Stimulated activated CD4-positive, alpha-beta T cell treated with anti-CD3 and anti-CD28 coated beads, Interleukin-2, amount 100 ng/mL, for 4 hours (primary cell): Measurements from ENCODE around the gene VEPH1.

Source experiments
- DNase-seq: peaks from one replicate; pipeline ENCODE4 v3.0.0-alpha.2; 2020; ENCODE audit warnings: low read depth

VEPH1 gene

GRCh38 chr3:157502916-157503595 is at the start of gene VEPH1:
VEPH1 (minus strand) TSS chr3:157503416; CDS start chr3:157495349, 8,067 bp downstream.
- DNase-seq, result no peak

- DNase-seq, result no peak
Measured at GRCh38 chr3:157551961-157552360, 48.7 kb upstream of the VEPH1 start.

- DNase-seq, result no peak
Measured at GRCh38 chr3:157549498-157549897, 46.3 kb upstream of the VEPH1 start.

GRCh38 chr3:157544501-157545130 is 41.4 kb upstream of the VEPH1 start:
- no peak for DNase-seq

GRCh38 chr3:157543501-157544035 is 40.4 kb upstream of the VEPH1 start:
- no peak for DNase-seq

GRCh38 chr3:157542711-157543500 is 39.7 kb upstream of the VEPH1 start:
- no peak for DNase-seq

- DNase-seq, result no peak
Measured at GRCh38 chr3:157541506-157542236, 38.5 kb upstream of the VEPH1 start.

- DNase-seq, result no peak
Measured at GRCh38 chr3:157540656-157541055, 37.4 kb upstream of the VEPH1 start.

GRCh38 chr3:157535667-157536066 is 32.5 kb upstream of the VEPH1 start:
- no peak for DNase-seq

- no peak for DNase-seq
Measured at GRCh38 chr3:157534725-157535161, 31.5 kb upstream of the VEPH1 start.

GRCh38 chr3:157533298-157534070 is 30.3 kb upstream of the VEPH1 start:
- no peak for DNase-seq

GRCh38 chr3:157532529-157533297 is 29.5 kb upstream of the VEPH1 start:
- DNase-seq, result no peak

- DNase-seq, result no peak
Measured at GRCh38 chr3:157531771-157532170, 28.6 kb upstream of the VEPH1 start.

- DNase-seq, result no peak
Measured at GRCh38 chr3:157531301-157531660, 28.1 kb upstream of the VEPH1 start.

- no peak for DNase-seq
Measured at GRCh38 chr3:157530637-157531300, 27.6 kb upstream of the VEPH1 start.

GRCh38 chr3:157529751-157530150 is 26.5 kb upstream of the VEPH1 start:
- no peak for DNase-seq

- no peak for DNase-seq
Measured at GRCh38 chr3:157529085-157529484, 25.9 kb upstream of the VEPH1 start.

GRCh38 chr3:157527131-157527881 is 24.1 kb upstream of the VEPH1 start:
- no peak for DNase-seq

- no peak for DNase-seq
Measured at GRCh38 chr3:157526036-157526435, 22.8 kb upstream of the VEPH1 start.
